ENCODE data around the gene RFNG. TPM values are rescaled to one million over a fixed set of nuclear protein-coding genes. Genes with fewer than 3 reads are reported as not detected.

Gene RFNG
- total and polyA plus RNA-seq, 2 of the 13 experiments (the other 11 are each of a cell fraction or from before 2014, with no cell fraction given): 61.4 to 64.0 TPM

DNA sequence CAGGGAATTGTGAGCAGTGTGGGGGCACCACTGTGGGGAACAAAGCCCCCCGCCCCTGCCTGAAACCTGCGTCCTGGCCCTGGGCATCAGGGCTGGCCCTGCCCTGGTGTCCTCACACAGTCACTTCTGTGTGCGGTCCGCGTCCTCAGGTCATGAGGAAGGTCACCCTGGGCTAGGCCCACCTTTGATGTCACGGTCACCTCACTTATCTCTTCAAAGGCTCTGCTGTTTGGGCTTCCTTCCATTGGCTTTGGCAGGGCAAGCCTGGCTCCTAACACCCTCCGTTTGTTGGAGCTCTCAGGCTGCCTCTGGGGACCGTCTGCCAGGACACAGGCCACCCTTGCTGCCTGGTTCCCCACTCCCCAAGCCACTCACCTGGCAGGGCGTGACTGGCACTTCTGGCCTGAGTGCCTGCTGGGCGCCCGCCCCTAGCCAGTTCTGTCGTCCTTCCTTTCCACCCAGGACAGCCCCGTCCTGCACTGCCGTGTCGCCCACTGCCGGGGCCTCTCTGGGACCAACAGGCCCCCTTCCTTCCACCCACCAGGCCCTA is 37.8 kb downstream of the RFNG start (continued):
- TF ChIP-seq, protein P1, sequence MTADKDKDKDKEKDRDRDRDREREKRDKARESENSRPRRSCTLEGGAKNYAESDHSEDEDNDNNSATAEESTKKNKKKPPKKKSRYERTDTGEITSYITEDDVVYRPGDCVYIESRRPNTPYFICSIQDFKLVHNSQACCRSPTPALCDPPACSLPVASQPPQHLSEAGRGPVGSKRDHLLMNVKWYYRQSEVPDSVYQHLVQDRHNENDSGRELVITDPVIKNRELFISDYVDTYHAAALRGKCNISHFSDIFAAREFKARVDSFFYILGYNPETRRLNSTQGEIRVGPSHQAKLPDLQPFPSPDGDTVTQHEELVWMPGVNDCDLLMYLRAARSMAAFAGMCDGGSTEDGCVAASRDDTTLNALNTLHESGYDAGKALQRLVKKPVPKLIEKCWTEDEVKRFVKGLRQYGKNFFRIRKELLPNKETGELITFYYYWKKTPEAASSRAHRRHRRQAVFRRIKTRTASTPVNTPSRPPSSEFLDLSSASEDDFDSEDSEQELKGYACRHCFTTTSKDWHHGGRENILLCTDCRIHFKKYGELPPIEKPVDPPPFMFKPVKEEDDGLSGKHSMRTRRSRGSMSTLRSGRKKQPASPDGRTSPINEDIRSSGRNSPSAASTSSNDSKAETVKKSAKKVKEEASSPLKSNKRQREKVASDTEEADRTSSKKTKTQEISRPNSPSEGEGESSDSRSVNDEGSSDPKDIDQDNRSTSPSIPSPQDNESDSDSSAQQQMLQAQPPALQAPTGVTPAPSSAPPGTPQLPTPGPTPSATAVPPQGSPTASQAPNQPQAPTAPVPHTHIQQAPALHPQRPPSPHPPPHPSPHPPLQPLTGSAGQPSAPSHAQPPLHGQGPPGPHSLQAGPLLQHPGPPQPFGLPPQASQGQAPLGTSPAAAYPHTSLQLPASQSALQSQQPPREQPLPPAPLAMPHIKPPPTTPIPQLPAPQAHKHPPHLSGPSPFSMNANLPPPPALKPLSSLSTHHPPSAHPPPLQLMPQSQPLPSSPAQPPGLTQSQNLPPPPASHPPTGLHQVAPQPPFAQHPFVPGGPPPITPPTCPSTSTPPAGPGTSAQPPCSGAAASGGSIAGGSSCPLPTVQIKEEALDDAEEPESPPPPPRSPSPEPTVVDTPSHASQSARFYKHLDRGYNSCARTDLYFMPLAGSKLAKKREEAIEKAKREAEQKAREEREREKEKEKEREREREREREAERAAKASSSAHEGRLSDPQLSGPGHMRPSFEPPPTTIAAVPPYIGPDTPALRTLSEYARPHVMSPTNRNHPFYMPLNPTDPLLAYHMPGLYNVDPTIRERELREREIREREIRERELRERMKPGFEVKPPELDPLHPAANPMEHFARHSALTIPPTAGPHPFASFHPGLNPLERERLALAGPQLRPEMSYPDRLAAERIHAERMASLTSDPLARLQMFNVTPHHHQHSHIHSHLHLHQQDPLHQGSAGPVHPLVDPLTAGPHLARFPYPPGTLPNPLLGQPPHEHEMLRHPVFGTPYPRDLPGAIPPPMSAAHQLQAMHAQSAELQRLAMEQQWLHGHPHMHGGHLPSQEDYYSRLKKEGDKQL (CRISPR knock-in tag; IDR thresholded peaks at IDR 0.05; ENCODE audit: low read depth): no peak
- no peak for TF ChIP-seq ZNF33A (CRISPR knock-in tag; IDR thresholded peaks at IDR 0.05; ENCODE audit: borderline replicate concordance)
- TF ChIP-seq, protein P2, sequence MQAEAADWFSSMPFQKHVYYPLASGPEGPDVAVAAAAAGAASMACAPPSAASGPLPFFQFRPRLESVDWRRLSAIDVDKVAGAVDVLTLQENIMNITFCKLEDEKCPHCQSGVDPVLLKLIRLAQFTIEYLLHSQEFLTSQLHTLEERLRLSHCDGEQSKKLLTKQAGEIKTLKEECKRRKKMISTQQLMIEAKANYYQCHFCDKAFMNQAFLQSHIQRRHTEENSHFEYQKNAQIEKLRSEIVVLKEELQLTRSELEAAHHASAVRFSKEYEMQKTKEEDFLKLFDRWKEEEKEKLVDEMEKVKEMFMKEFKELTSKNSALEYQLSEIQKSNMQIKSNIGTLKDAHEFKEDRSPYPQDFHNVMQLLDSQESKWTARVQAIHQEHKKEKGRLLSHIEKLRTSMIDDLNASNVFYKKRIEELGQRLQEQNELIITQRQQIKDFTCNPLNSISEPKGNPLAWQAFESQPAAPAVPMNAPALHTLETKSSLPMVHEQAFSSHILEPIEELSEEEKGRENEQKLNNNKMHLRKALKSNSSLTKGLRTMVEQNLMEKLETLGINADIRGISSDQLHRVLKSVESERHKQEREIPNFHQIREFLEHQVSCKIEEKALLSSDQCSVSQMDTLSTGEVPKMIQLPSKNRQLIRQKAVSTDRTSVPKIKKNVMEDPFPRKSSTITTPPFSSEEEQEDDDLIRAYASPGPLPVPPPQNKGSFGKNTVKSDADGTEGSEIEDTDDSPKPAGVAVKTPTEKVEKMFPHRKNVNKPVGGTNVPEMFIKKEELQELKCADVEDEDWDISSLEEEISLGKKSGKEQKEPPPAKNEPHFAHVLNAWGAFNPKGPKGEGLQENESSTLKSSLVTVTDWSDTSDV (CRISPR knock-in tag; IDR thresholded peaks at IDR 0.05): no peak
- no peak for TF ChIP-seq ZNF644 (CRISPR knock-in tag; IDR thresholded peaks at IDR 0.05; ENCODE audit: low read depth)
- no peak for TF ChIP-seq ZFP37 (CRISPR knock-in tag; IDR thresholded peaks at IDR 0.05; ENCODE audit: borderline replicate concordance)
- no peak for TF ChIP-seq IKZF4 (CRISPR knock-in tag; IDR thresholded peaks at IDR 0.05; ENCODE audit: borderline replicate concordance, low read depth, not compliant biosample characterization)
- TF ChIP-seq, protein P3, sequence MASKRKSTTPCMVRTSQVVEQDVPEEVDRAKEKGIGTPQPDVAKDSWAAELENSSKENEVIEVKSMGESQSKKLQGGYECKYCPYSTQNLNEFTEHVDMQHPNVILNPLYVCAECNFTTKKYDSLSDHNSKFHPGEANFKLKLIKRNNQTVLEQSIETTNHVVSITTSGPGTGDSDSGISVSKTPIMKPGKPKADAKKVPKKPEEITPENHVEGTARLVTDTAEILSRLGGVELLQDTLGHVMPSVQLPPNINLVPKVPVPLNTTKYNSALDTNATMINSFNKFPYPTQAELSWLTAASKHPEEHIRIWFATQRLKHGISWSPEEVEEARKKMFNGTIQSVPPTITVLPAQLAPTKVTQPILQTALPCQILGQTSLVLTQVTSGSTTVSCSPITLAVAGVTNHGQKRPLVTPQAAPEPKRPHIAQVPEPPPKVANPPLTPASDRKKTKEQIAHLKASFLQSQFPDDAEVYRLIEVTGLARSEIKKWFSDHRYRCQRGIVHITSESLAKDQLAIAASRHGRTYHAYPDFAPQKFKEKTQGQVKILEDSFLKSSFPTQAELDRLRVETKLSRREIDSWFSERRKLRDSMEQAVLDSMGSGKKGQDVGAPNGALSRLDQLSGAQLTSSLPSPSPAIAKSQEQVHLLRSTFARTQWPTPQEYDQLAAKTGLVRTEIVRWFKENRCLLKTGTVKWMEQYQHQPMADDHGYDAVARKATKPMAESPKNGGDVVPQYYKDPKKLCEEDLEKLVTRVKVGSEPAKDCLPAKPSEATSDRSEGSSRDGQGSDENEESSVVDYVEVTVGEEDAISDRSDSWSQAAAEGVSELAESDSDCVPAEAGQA (IDR thresholded peaks at IDR 0.05; ENCODE audit: low read depth): no peak
- TF ChIP-seq, protein P3 (CRISPR knock-in tag; IDR thresholded peaks at IDR 0.05; ENCODE audit: borderline replicate concordance): no peak
- TF ChIP-seq, protein P4, sequence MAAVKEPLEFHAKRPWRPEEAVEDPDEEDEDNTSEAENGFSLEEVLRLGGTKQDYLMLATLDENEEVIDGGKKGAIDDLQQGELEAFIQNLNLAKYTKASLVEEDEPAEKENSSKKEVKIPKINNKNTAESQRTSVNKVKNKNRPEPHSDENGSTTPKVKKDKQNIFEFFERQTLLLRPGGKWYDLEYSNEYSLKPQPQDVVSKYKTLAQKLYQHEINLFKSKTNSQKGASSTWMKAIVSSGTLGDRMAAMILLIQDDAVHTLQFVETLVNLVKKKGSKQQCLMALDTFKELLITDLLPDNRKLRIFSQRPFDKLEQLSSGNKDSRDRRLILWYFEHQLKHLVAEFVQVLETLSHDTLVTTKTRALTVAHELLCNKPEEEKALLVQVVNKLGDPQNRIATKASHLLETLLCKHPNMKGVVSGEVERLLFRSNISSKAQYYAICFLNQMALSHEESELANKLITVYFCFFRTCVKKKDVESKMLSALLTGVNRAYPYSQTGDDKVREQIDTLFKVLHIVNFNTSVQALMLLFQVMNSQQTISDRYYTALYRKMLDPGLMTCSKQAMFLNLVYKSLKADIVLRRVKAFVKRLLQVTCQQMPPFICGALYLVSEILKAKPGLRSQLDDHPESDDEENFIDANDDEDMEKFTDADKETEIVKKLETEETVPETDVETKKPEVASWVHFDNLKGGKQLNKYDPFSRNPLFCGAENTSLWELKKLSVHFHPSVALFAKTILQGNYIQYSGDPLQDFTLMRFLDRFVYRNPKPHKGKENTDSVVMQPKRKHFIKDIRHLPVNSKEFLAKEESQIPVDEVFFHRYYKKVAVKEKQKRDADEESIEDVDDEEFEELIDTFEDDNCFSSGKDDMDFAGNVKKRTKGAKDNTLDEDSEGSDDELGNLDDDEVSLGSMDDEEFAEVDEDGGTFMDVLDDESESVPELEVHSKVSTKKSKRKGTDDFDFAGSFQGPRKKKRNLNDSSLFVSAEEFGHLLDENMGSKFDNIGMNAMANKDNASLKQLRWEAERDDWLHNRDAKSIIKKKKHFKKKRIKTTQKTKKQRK (IDR thresholded peaks at IDR 0.05; ENCODE audit: low read length): no peak
